Measurements from ENCODE around the gene FAM20C. TPM values are rescaled to one million over a fixed set of nuclear protein-coding genes. Genes with fewer than 3 reads are reported as not detected.

The FAM20C gene
- total and polyA plus RNA-seq, 2 of the 8 experiments (the other 6 are each of a cell fraction or from before 2014, with no cell fraction given): 9.5 to 34.8 TPM

DNA sequence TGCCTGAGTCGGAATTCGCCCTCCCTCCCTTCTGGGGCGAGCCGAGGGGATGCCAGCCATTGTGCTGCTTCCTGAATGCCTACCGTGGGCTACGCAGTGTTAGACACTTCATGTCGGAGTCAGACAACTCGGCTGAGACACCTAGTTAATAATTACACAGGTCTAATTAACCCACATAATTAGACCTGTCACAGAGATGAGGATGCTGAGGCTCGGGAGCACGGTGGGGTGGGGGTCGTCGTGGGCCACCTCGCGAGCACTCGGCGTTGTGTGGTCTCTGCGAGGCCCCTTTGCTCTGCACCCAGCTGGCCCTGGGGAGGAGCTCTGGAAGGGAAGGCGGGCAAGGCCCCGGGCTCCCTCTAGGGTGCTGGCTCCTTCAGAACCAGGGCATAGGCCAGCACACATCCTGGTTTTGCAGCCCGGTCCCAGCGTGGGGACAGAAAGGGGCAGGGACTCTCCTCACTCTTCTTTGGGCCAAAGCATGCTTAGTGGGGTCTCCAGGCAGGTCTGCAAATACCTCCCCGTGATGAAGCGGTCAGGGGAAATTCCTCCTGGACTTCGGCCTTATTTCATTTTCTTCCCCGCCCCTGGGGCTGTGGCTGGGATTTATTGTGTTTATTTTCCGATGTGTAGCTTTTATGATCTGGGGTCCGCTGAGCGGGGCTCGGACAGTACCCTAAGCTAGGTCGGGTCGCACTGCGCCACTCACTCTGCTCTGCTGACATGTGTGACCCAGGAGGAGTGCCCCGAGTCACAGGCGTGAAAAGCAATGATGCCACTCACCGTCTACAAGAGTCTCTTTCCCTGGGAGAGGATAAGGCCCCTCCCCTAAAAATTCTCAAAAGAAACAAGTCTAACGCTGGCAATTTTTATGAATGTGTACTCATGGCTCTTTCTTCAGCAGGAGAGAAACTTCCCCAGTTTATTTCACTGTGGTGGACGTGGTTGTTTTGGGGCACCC lies 92.7 kb downstream of the FAM20C start:
- H2BK120ac ChIP-seq (replicated peaks; ENCODE audit: low read depth, low read length): no peak overlapping the region
- H3K36me3 ChIP-seq (ENCODE audit: control insufficient read depth in 2 of 4, insufficient read depth in 4 of 4, low read length in 3 of 4): no peaks in the 10 kb centered on the region; a peak in 1 of 8 replicates
- DNase-seq (ENCODE audit: low read depth in 1 of 2, low spot score in 2 of 2) (no peak), FAIRE-seq (no peak)
- H3K4me1 ChIP-seq (replicated peaks in 1 of 4; ENCODE audit: control insufficient read depth in 3 of 4, insufficient read depth in 4 of 4, low read length in 3 of 4): no peaks in the 10 kb centered on the region; a peak in 1 of 7 replicates
- H3K14ac ChIP-seq (ENCODE audit: insufficient read length): no peak overlapping the region
- H2BK5ac ChIP-seq (ENCODE audit: low read depth, low read length): no peak overlapping the region
- no peak overlapping the region for H3K27ac ChIP-seq (ENCODE audit: low read depth, low read length)
- no peaks in the 10 kb centered on the region for H3K79me1 ChIP-seq (ENCODE audit: low read depth, low read length)
- TF ChIP-seq EP300 (IDR thresholded peaks at IDR 0.05; ENCODE audit: borderline replicate concordance in 1 of 2, low read depth in 2 of 2, low read length in 2 of 2) (no peak), BCL11A (IDR thresholded peaks at IDR 0.05; ENCODE audit: low read depth in 2 of 2, low read length in 2 of 2) (no peak), CHD2 (IDR thresholded peaks at IDR 0.05; ENCODE audit: low read length) (no peak), NANOG (IDR thresholded peaks at IDR 0.05; ENCODE audit: insufficient read depth, low read depth, low read length, poor library complexity, severe bottlenecking) (no peak)
- ChIA-PET CTCF (ENCODE audit: partially characterized antibody) (interaction anchor here (1.0 to 1.8 kb wide), 2 partner anchors 21 kb away, joined by 3 to 6 read pairs; no protein-coding TSS in a partner anchor), POLR2A (ENCODE audit: partially characterized antibody) (no interaction called here)
- H2BK20ac ChIP-seq (ENCODE audit: low read length): no peak overlapping the region
- H4K8ac ChIP-seq (ENCODE audit: extremely low read depth, insufficient read depth, low read length): peak overlapping the region; percentile 68; the same call in 1 of the 2 replicates
- WGBS, 2 experiments (ENCODE audit: extremely low coverage in 1 of 2, insufficient coverage in 1 of 2, insufficient read length in 1 of 2, insufficient replicate concordance in 2 of 2, low coverage in 1 of 2, low lambda C conversion rate in 2 of 2, missing lambda C conversion rate in 1 of 2): 87% methylated on average over 37 of the region's 37 CpGs; no CpG with 5 or more reads in 1 of the 2 experiments
- peaks cover 0 to 34% of the 10 kb centered on the region in 2 experiments; a peak in 3 of 4 replicates for H3K9me3 ChIP-seq (ENCODE audit: insufficient read depth in 2 of 2, low read depth in 1 of 2, low read length in 1 of 2)
- H3K23me2 ChIP-seq (ENCODE audit: low read depth, low read length): peaks cover 3% of the 10 kb centered on the region; the same call in 1 of the 2 replicates
- no peak overlapping the region for H3K9ac ChIP-seq (replicated peaks in 1 of 4; ENCODE audit: extremely low read depth in 1 of 4, low read depth in 3 of 4, low read length in 3 of 4)
- H3K27me3 ChIP-seq (replicated peaks in 1 of 4; ENCODE audit: control insufficient read depth in 3 of 4, extremely low read depth in 1 of 4, insufficient read depth in 3 of 4, low read length in 3 of 4): peaks cover 15 to 25% (median 19%) of the 10 kb centered on the region in 4 experiments
- H2BK15ac ChIP-seq (ENCODE audit: low read length): no peak overlapping the region
- no peak overlapping the region for H3K4me3 ChIP-seq (ENCODE audit: extremely low read depth in 1 of 4, insufficient read depth in 2 of 4, low read depth in 3 of 4, low read length in 4 of 4)
- H4K5ac ChIP-seq (ENCODE audit: insufficient read length, low read depth, low read length): no peak overlapping the region
- H3K56ac ChIP-seq (replicated peaks; ENCODE audit: insufficient read length, low read depth, low read length): no peak overlapping the region
- H2AFZ ChIP-seq (ENCODE audit: low read length): no peak overlapping the region
- H3K23ac ChIP-seq (ENCODE audit: insufficient read length): no peak overlapping the region
- H2AK5ac ChIP-seq (ENCODE audit: low read depth, low read length): no peak overlapping the region
- H3K18ac ChIP-seq (ENCODE audit: extremely low read depth, low read length): no peak overlapping the region
- H3K79me2 ChIP-seq (ENCODE audit: control insufficient read depth in 1 of 2, insufficient read depth in 2 of 2, low read length in 2 of 2): no peaks in the 10 kb centered on the region
- no peak overlapping the region for H2BK12ac ChIP-seq (ENCODE audit: low read depth, low read length)
- H4K91ac ChIP-seq (replicated peaks; ENCODE audit: insufficient read length, low read length): no peak overlapping the region
- H4K20me1 ChIP-seq (replicated peaks in 1 of 2; ENCODE audit: control insufficient read depth in 1 of 2, insufficient read depth in 2 of 2, low read length in 2 of 2): no peaks in the 10 kb centered on the region
- H3K4me2 ChIP-seq (ENCODE audit: insufficient read depth in 1 of 2, low read depth in 2 of 2, low read length in 2 of 2): no peak overlapping the region
- H3K4ac ChIP-seq (replicated peaks; ENCODE audit: insufficient read length, low read depth, low read length): no peak overlapping the region
